KOPT-K1 (cell line): ENCODE results near the gene LRATD1.
"Not testable (repeated sequence)": the region's sequence is repeated elsewhere in the genome, so short reads cannot be mapped to it uniquely, and the experiment has no call there.

Experiments used
- H3K27ac ChIP-seq: fragments of 200-600 bp; sonication (generic); 2 replicates; pipeline ENCODE4 v1.5.1; 2016; ENCODE audit warnings: antibody characterized with exemption, mild to moderate bottlenecking, low read depth, low read length; ENCODE audit not compliant: poor library complexity, severe bottlenecking
- H3K36me3 ChIP-seq: fragments of 200-600 bp; sonication (generic); 2 replicates; pipeline ENCODE4 v1.5.1; 2017; ENCODE audit warnings: antibody characterized with exemption, mild to moderate bottlenecking, low read length, moderate library complexity; ENCODE audit not compliant: insufficient read depth
- H3K9me3 ChIP-seq: fragments of 200-600 bp; sonication (generic); 2 replicates; pipeline ENCODE4 v1.5.1; 2017; ENCODE audit warnings: antibody characterized with exemption, low read length, mild to moderate bottlenecking; ENCODE audit not compliant: insufficient read depth, poor library complexity, severe bottlenecking

LRATD1 gene

DNA sequence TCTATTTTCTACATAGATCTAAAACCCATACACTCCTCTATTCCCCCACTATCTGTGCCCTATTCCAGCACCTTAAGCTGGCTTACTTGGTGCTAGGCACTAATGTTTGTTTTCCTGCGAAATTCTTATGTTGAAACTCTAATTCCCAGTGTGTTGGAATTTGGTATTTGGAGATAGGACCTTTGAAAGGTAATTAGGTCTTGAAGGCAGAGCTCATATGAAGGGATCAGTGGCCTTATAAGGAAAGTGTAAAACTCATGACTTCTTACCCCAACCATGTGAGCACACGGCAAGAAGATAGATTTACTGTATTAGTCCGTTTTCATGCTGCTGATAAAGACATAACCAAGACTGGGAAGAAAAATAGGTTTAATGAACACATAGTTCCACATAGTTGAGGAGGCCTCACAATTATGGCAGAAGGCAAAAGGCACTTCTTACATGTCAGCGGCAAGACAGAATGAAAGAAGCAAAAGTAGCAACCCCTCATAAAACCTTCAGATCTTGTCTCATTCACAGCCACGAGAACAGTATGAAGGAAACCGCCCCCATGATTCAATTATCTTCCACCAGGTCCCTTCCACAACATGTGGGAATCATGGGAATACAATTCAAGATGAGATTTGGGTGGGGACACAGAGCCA lies 10.5 kb upstream of the LRATD1 start:
- no peaks in the 10 kb centered on the region for H3K36me3 ChIP-seq
- H3K27ac ChIP-seq, result no peak overlapping the region
- no peaks in the 10 kb centered on the region for H3K9me3 ChIP-seq

DNA sequence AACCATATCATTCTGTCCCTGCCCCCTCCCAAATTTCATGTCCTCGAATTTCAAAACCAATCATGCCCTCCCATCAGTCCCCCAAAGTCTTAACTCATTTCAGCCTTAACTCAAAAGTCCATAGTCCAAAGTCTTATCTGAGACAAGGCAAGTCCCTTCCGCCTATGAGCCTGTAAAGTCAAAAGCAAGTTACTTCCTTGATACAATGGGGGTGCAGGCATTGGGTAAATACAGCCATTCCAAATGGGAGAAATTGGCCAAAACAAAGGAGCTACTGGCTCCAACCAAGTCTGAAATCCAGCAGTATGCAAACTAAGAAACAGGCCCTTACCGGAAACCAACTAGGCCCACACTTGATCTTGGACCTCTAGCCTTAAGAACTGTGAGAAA lies 10.0 kb upstream of the LRATD1 start:
- not testable (repeated sequence) for H3K27ac ChIP-seq, H3K36me3 ChIP-seq, H3K9me3 ChIP-seq

DNA sequence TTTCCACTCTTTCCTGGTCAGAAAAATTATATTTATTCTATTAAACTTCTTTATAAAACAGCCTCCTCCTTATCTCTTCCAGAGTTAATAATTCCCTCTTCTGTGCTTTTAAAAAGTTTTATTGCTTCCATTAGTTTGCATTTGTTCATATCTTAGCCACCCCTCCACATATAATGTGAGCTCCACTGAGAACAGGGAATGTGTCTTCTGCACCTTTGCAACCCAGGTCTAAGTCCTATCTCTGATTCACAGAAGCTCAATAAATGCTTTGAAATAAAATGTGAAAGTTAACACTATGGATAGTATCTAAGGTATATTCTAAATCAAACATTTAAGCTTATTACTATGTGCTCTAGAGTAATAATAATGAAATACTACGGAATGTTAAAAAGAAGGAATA lies 9.3 kb upstream of the LRATD1 start:
- Histone ChIP-seq H3K9me3 (no peaks in the 10 kb centered on the region), H3K36me3 (no peaks in the 10 kb centered on the region), H3K27ac (no peak overlapping the region)

DNA sequence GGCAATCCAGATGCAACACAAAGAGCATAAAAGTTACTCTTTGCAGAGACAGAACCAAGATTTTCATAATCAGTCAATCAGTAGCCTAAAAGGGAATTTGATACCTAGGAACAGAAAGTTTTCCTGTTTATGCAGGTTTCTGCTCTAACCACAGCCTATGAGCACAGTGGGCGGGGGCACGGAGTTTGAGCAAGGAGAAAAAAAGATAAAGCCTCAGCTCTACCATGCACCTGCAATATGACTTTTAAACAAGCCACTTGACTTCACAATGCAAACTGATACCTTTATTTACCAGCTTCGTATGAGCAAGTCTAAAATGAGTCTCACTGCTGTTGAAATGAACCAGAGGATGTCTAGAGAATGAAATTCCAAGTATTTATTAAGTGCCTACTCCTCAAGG lies 5.6 kb upstream of the LRATD1 start:
- Histone ChIP-seq H3K9me3 (no peaks in the 10 kb centered on the region), H3K27ac (no peak overlapping the region), H3K36me3 (no peaks in the 10 kb centered on the region)

DNA sequence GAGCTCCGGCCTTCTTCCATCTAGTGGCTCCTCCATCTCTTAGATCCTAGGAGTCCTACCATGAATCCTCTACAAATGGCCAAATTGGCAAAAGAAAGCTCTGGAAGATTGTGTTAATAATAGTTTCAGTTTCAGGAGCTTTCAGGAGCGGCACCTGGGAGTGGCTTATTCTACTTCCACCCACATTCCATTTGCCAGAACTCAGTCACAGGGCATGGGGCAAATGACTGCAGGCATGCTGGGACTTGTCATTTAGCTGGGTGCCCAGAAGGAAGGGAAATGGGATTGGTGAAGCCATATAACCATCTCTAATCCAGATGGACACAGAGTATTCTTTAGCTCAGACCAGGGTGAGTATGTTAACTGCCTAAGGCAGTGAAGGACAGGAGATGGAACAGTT lies 3.6 kb upstream of the LRATD1 start:
- Histone ChIP-seq H3K9me3 (peaks cover 12% of the 10 kb centered on the region), H3K27ac (no peak overlapping the region), H3K36me3 (no peaks in the 10 kb centered on the region)

DNA sequence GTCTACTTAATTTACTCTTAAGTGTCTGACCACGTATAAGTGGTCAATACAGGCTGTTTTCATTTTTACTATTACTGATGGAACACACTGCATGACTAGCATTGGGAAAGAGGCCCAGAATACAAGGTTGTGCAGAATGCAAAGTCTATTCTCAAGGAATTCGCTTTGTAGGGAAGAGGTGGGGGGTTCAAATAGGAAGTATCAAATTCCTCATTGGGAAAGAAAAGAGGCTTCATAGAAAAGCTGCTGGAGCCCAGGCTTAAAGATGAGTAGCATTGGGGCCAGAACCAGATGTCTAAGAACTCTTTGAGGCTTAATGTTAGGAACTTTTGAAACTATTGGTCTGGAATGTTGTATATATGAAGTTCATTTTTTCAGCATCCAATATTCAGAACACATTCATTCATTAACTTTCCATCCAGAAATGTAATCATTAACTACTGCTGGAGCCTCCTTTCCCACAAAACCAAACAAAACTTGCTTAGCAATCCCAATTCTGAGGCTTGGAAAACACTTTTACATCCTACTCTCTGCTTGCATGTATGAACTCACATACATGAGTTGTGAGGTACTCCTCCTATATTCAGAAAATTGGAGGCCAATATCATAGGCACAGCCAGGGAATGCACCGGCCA lies 994 bp upstream of the LRATD1 start:
- no peak overlapping the region for H3K27ac ChIP-seq
- peaks cover 18% of the 10 kb centered on the region for H3K9me3 ChIP-seq
- H3K36me3 ChIP-seq, result no peaks in the 10 kb centered on the region

DNA sequence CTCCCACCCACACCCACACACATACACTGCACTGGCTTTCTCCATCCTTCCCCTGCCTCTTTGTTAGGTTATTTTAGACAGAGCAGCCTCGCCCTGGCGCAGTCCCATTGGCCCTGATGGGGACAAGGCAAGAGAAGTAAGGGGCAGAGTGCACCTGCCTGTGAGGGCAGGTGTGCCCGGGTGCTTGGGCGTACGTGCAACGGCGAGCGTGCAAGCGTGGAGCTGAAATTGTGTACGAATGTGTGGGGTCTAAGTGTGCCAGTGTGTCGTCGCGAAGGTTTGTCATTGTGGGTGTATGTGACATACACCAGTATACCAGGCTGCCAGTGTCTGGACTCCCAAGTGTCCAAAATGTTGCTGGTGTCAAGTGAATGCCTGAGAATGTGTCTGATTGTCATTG lies 544 bp downstream of the LRATD1 start:
- peaks cover 18% of the 10 kb centered on the region for H3K9me3 ChIP-seq
- H3K36me3 ChIP-seq, result no peaks in the 10 kb centered on the region
- H3K27ac ChIP-seq, result no peak overlapping the region

DNA sequence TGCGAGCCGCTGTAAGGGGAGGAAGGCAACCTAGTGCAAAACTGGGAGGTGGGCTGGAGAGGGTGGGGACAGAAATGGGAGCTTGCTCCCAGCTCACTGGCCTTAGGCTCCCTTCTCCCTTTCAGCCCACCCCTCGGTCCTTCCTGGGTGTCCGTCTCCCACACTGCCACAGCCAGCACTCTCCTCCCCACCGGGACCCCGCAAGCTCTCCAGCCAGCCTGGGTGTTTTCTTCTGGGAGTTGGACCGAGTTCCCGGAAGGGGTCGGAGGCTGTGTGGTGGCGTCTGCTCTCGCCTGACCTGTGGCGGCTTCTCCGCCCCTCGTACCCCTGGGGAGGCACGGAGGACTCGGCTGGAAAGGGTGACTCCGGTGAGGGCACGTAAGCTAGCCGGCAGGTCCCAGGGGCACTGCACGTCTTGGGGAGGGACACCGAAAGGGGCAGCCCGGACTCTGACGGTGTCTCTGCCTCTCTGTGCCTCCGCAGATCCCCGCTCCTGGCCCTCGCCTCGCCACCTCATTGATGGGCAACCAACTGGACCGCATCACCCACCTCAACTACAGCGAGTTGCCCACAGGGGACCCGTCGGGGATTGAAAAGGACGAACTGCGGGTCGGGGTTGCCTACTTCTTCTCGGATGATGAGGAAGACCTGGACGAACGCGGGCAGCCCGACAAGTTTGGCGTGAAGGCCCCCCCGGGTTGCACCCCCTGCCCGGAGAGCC lies 1.1 kb downstream of the LRATD1 start:
- H3K36me3 ChIP-seq, result no peaks in the 10 kb centered on the region
- peaks cover 18% of the 10 kb centered on the region for H3K9me3 ChIP-seq
- H3K27ac ChIP-seq, result no peak overlapping the region

DNA sequence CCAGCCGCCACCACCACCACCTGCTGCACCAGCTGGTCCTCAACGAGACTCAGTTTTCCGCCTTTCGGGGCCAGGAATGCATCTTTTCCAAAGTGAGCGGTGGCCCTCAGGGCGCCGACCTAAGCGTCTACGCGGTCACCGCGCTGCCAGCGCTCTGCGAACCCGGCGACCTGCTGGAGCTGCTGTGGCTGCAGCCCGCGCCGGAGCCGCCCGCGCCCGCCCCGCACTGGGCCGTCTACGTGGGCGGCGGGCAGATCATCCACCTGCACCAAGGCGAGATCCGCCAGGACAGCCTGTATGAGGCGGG lies 1.6 kb downstream of the LRATD1 start:
- Histone ChIP-seq H3K27ac (no peak overlapping the region), H3K9me3 (peaks cover 18% of the 10 kb centered on the region), H3K36me3 (no peaks in the 10 kb centered on the region)

DNA sequence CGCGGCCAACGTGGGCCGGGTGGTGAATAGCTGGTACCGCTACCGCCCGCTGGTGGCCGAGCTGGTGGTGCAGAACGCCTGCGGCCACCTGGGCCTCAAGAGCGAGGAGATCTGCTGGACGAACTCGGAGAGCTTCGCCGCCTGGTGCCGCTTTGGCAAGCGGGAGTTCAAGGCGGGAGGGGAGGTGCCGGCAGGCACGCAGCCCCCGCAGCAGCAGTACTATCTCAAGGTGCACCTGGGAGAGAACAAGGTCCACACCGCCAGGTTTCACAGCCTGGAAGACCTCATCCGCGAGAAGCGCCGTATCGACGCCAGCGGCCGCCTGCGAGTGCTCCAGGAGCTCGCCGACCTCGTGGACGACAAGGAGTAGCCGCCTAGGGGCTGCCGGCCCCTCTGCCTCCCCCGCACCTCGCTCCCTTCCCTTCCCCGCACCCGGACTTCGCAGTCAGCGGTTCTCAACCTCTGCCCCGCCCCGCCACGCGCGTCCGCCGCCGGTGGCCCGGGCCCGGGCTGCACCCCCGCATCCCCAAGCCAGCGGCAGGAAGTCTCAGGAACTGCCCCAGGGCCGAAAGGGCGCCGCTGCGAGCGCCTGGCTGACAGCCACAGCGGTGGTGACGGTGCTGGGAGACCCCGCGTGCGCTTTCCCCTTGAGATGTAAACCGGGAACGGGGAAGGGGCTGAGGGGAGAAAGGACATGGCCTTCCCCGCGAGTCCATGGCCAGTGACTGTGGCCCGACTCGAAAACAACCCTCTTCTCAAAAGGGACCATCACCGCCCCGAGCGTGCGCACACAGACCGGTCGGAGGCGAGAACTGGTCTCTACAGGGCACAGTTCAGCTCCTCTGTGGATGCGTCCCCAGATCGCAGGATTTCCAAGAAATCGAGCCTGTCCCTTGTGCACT lies 2.2 kb downstream of the LRATD1 start:
- Histone ChIP-seq H3K27ac (no peak overlapping the region), H3K9me3 (peaks cover 18% of the 10 kb centered on the region), H3K36me3 (no peaks in the 10 kb centered on the region)

DNA sequence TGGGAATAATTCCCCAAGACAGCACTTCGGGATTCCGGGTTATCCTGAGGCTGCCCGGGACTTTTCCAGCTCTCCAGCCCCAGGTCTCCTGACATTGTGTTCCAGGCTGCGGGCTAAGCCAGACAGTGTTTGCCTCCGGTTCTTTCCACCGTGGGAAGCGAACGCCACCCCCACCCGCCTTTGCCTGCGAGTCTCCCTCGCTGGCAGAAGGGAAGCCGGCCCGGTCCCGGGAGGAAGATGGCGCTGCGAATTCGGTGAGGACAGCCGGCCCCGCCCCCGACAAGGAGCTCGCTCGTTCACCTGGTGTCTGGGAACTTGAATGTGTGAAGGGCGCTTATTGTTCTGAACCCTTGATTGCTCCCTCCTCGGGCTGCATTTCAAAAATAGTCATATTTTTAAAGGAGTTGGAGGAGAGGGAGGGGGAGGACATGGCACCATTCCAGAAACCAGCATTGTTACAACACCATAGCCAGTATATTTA lies 2.9 kb downstream of the LRATD1 start:
- H3K27ac ChIP-seq, result no peak overlapping the region

DNA sequence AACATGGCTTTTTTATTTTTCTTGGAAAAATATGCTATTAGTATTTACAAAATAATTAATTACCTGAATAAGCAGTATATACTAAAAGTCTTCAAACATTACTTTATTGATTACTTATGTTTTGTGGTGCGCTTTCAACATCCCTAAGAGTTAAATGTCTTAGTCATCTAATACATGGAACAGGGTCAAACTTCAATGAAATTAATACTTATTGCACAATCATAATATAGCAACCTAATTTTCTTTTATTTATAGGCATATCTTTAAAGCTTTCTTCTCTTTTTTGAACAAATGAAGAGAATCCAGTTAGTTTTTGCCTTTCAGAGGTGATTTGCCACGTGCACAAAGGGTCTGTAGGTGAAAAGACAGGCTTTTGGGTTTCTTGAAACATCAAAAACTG lies 6.0 kb downstream of the LRATD1 start:
- H3K27ac ChIP-seq, result no peak overlapping the region
- peaks cover 10% of the 10 kb centered on the region for H3K9me3 ChIP-seq
- H3K36me3 ChIP-seq, result no peaks in the 10 kb centered on the region

More for the DNA sequence above, 2.9 kb downstream of the LRATD1 start:
- Histone ChIP-seq H3K9me3 (peaks cover 18% of the 10 kb centered on the region), H3K36me3 (no peaks in the 10 kb centered on the region)

DNA sequence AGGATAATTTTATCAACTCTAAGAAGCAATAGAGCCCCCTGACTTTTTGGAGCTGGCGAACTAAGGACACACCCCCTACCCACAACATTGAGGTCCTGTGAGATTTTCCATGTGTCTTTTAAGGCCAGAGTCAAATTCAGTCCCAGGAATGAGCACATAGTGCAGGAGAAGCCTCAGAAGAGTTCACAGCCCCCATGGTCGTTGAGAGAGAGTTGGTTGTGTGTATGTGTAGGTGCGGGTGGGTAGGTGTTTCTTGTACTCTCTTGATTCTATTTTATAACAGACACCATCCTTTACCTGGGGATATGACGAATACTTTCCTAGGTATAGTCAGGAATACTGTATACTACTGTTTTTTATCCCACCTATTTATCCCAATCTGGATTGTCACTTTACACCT lies 8.6 kb downstream of the LRATD1 start:
- no peaks in the 10 kb centered on the region for H3K36me3 ChIP-seq
- H3K9me3 ChIP-seq, result no peaks in the 10 kb centered on the region
- no peak overlapping the region for H3K27ac ChIP-seq

DNA sequence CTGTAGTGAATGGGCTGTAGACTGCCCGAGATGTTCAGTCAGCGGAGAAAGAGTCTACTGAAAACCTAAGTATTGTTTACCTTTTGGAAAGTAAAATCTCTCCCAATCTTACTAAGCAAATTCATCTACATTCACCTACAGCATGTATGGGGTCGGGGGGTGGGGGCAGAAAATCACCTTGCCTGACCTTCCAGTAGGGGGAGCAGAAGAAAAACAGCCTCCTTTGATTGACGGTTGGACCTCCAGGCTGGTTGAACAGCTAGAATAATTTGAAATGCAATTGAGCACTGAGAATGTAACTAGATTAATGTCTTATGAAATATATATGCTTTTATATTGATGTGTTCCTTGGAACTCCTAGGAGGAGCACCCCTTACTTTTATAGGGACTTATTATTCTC lies 10.0 kb downstream of the LRATD1 start:
- Histone ChIP-seq H3K36me3 (no peaks in the 10 kb centered on the region), H3K27ac (no peak overlapping the region), H3K9me3 (no peaks in the 10 kb centered on the region)

DNA sequence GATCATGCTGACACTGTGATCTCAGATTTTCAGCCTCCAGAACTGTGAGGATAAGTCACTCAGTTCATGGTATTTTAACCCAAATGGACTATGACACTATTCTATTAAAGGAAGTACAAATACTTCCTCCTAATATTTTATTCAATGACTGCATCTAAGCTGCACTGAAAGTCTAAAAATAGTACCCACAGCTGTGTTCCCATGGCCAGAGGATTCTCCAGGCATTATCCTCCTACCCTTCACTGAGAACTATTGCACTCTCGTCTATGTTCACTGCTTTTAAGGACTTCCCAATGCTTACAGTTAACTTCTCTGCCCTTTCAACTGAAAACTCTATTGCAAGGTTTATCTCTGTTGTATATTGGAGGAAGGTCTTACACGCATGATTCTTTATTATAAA lies 15.2 kb downstream of the LRATD1 start:
- H3K36me3 ChIP-seq, result no peaks in the 10 kb centered on the region
- H3K9me3 ChIP-seq, result no peaks in the 10 kb centered on the region
- H3K27ac ChIP-seq, result no peak overlapping the region
